H1 (cell line): ENCODE data around the gene CKAP4.

Experiments used
- ATF3 ChIP-seq: IDR thresholded peaks from 2 replicates; pipeline ENCODE4 v1.6.1; 2011; ENCODE audit warnings: low read depth, mild to moderate bottlenecking, low read length; ENCODE audit not compliant: insufficient read depth
- BRCA1 ChIP-seq: IDR thresholded peaks from 2 replicates; pipeline ENCODE4 v1.6.1; 2012; ENCODE audit warnings: low read depth, low read length, improper control_type of control experiment
- HDAC6 ChIP-seq: IDR thresholded peaks from one replicate; pipeline ENCODE4 v1.7.1; 2012; ENCODE audit warnings: low read depth, mild to moderate bottlenecking, inconsistent platforms, low read length, moderate library complexity
- POLR2A ChIP-seq, 2 experiments: IDR thresholded peaks; 1 replicate in 1 of 2; 2 replicates in 1 of 2; pipeline ENCODE4 v1.6.1; 2011; ENCODE audit warnings: low read depth in 2 of 2, low read length in 2 of 2, mild to moderate bottlenecking in 2 of 2; ENCODE audit errors: control extremely low read depth in 1 of 2
- SP1 ChIP-seq: IDR thresholded peaks from 2 replicates; pipeline ENCODE4 v1.6.1; 2011; ENCODE audit warnings: low read depth, low read length

GRCh38 chr12:106267535-106267934 is 19.7 kb upstream of the CKAP4 start:
- TF ChIP-seq ATF3: no peak
- no peak for TF ChIP-seq SP1
- no peak for TF ChIP-seq BRCA1
- no peak for TF ChIP-seq HDAC6
- TF ChIP-seq POLR2A (IDR thresholded peaks at IDR 0.05; ENCODE audit: control extremely low read depth in 1 of 2, low read depth in 2 of 2, low read length in 2 of 2): no peak
